Heart left ventricle (tissue), 16 donors: Measurements from ENCODE around the gene CNOT6L. TPM values are rescaled to one million over a fixed set of nuclear protein-coding genes. Genes with fewer than 3 reads are reported as not detected.

Experiments used
- ATAC-seq, 4 donors: fragments of 200-7000 bp; cut with Tn5 transposase; one replicate each; pipeline ENCODE4 v1.9.1; 2020 to 2022; ENCODE audit warnings: moderate library complexity in 4 of 4, mild to moderate bottlenecking in 3 of 4, moderate number of reproducible peaks in 1 of 4
- DNase-seq, 5 donors: peaks; one replicate each; pipeline ENCODE4 v3.0.0-alpha.2; 2020
- H3K27ac ChIP-seq, 12 donors: fragments of 200-600 bp; sonication (generic) in 4 of 12; one replicate each; pipeline versions ENCODE4 v1.5.0 to v1.8.0; 2016 to 2022; ENCODE audit warnings: mild to moderate bottlenecking in 2 of 12
- H3K27me3 ChIP-seq, 9 donors: fragments of 200-600 bp; sonication (generic) in 2 of 9; one replicate each; pipeline versions ENCODE4 v1.5.1 to v1.8.0; 2016 to 2022; ENCODE audit warnings: mild to moderate bottlenecking in 3 of 9
- H3K36me3 ChIP-seq, 9 donors: fragments of 200-600 bp; sonication (generic) in 2 of 9; one replicate each; pipeline versions ENCODE4 v1.5.0 to v1.8.0; 2018 to 2022; ENCODE audit warnings: mild to moderate bottlenecking in 2 of 9
- H3K4me1 ChIP-seq, 12 donors: fragments of 200-600 bp; sonication (generic) in 4 of 12; one replicate each; pipeline versions ENCODE4 v1.5.0 to v1.8.0; 2016 to 2022; ENCODE audit warnings: mild to moderate bottlenecking in 3 of 12
- H3K4me3 ChIP-seq, 12 donors: fragments of 200-600 bp; sonication (generic) in 4 of 12; one replicate each; pipeline versions ENCODE4 v1.5.0 to v1.8.0; 2017 to 2022; ENCODE audit warnings: mild to moderate bottlenecking in 9 of 12, moderate library complexity in 4 of 12
- H3K9me3 ChIP-seq, 12 donors: fragments of 200-600 bp; sonication (generic) in 4 of 12; one replicate each; pipeline versions ENCODE4 v1.5.0 to v1.8.0; 2016 to 2022; ENCODE audit warnings: mild to moderate bottlenecking in 1 of 12
- POLR2A ChIP-seq, 2 donors: fragments of 450-650 bp; IDR thresholded peaks; one replicate each; pipeline ENCODE4 v1.6.1; 2017; ENCODE audit warnings: antibody characterized with exemption in 2 of 2, mild to moderate bottlenecking in 2 of 2, moderate library complexity in 2 of 2
- WGBS, 4 donors: extraction: QIAGEN DNeasy Blood & Tissue Kit in 2 of 4; methylation state at CpG; one replicate each; pipeline versions ENCODE4 v1.1.5 to v1.1.7; 2013 to 2018; 5-methylcytosine and 5-hydroxymethylcytosine counted together
- intact Hi-C, 10 donors: fragments of 100-400 bp; cut with DNase I; formaldehyde crosslinking; loops; one replicate each; pipeline versions ENCODE4 v1.11.1 to v1.14.2; 2022
- polyA plus RNA-seq, 2 donors: library from polyadenylated mRNA; stranded (reverse); fragments of 200-250 nt; gene quantifications; one replicate each; pipeline ENCODE4 v1.2.3, GENCODE V29; 2013
- total RNA-seq, 9 donors: library from RNA; depleted of rRNA in 2 of 9; stranded (reverse); fragments of >200 nt in 2 of 9; fragmentation: NEBNext Ultra II Directional in 3 of 9; extraction: Animal tissue kit (Norgen Biotek cat#: 25700) in 3 of 9; gene quantifications; one replicate each; pipeline versions ENCODE4 v1.1.0 to v1.2.4, GENCODE V29; 2016 to 2023
- TF ChIP-seq, protein P1 (sequence below), 12 donors: fragments of 200-600 bp; sonication (generic) in 4 of 12; IDR thresholded peaks; one replicate each; pipeline versions ENCODE4 v1.5.0 to v1.8.0; 2018 to 2022; ENCODE audit warnings: antibody characterized with exemption in 12 of 12, mild to moderate bottlenecking in 5 of 12
- donor health status: ischemic (EF 13 %, LVEDD 7.1; RV severe dilation, severe dysfunction).
- donor health status: healthy with polysubstance abuse.
- donor health status: DM: no; HTN: yes; CAD: no.
- donor health status: DM: no; HTN: no; CAD: no.
- donor health status: ischemic (EF 25% LVEDD 6.9; RV normal size, moderate dysfunction).
- donor health status: ischemic (EF 25% LVEDD 5.7; RV mildly dilated, moderate dysfunction).
- donor health status: healthy.
- donor health status: DM: yes; HTN: yes; CAD: no.
- donor health status: ischemic (EF 35%, LVEDD 5.7; RV mildly dilated, moderate dysfunction).
- donor health status: nonischemic (EF 11% LVEDD 7.7; RV severe dilation, severe dysfunction).
- donor health status: DM: yes; HTN: yes; CAD: no.
- donor health status: PGD.
- donor health status: ischemic (EF 29% LVEDD 5.4; RV normal size, mild dysfunction).
- donor health status: nonischemic (EF 23%, LVEDD 6.1; RV moderate dilation, normal function).

The CNOT6L gene
- total and polyA plus RNA-seq, 11 donors: 2.2 to 39.2 (median 18.6) TPM

DNA sequence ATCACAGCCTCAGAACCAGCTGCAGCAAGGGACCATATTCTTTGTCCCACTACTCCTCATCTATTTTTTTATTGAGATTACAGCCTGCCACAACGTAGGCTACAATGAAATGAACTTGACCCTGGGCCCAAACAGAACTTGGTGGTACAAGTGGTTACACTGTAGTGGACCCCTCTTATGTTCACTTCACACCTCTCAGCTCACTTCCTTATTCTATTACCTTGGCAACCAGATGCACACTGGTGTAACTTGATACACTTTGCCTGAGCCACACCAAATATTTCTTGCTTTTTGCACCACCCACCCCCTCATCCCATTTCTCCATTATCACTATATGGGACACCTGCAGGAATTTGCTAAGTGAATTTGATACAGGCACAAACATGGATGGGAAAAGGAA, 107.7 kb downstream of the CNOT6L start:
- intact Hi-C loops: no loop called here
- peaks cover 0 to 20% (median 0%) of the 10 kb centered on the region in 9 donors for H3K36me3 ChIP-seq
- no peak overlapping the region for H3K4me3 ChIP-seq
- H3K4me1 ChIP-seq: no peaks in the 10 kb centered on the region
- H3K9me3 ChIP-seq: no peaks in the 10 kb centered on the region
- no peak for ATAC-seq
- no peak overlapping the region for H3K27ac ChIP-seq
- H3K27me3 ChIP-seq: no peaks in the 10 kb centered on the region
- TF ChIP-seq, protein P1, sequence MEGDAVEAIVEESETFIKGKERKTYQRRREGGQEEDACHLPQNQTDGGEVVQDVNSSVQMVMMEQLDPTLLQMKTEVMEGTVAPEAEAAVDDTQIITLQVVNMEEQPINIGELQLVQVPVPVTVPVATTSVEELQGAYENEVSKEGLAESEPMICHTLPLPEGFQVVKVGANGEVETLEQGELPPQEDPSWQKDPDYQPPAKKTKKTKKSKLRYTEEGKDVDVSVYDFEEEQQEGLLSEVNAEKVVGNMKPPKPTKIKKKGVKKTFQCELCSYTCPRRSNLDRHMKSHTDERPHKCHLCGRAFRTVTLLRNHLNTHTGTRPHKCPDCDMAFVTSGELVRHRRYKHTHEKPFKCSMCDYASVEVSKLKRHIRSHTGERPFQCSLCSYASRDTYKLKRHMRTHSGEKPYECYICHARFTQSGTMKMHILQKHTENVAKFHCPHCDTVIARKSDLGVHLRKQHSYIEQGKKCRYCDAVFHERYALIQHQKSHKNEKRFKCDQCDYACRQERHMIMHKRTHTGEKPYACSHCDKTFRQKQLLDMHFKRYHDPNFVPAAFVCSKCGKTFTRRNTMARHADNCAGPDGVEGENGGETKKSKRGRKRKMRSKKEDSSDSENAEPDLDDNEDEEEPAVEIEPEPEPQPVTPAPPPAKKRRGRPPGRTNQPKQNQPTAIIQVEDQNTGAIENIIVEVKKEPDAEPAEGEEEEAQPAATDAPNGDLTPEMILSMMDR (IDR thresholded peaks at IDR 0.05): no peak
- no peak for TF ChIP-seq POLR2A (IDR thresholded peaks at IDR 0.05)
- no peak for DNase-seq
- 65 to 84% (median 76%) methylated on average over 1 of the region's 1 CpG for WGBS, 4 donors

GRCh38 chr4:77710684-77711083, 108.5 kb downstream of the CNOT6L start:
- H3K27me3 ChIP-seq: no peaks in the 10 kb centered on the region
- 93 to 100% (median 97%) methylated on average over 1 of the region's 1 CpG for WGBS, 4 donors
- ATAC-seq (no peak), DNase-seq (no peak)
- intact Hi-C loops: no loop called here
- no peaks in the 10 kb centered on the region for H3K4me1 ChIP-seq
- H3K36me3 ChIP-seq: peaks cover 0 to 20% (median 0%) of the 10 kb centered on the region in 9 donors
- no peak overlapping the region for H3K27ac ChIP-seq
- TF ChIP-seq POLR2A (IDR thresholded peaks at IDR 0.05): no peak
- TF ChIP-seq, protein P1 (IDR thresholded peaks at IDR 0.05): no peak
- H3K9me3 ChIP-seq: no peaks in the 10 kb centered on the region
- H3K4me3 ChIP-seq: no peak overlapping the region

GRCh38 chr4:77710059-77710458, 109.1 kb downstream of the CNOT6L start:
- ATAC-seq: no peak
- WGBS, 4 donors: 83 to 96% (median 91%) methylated on average over 1 of the region's 1 CpG
- H3K9me3 ChIP-seq: no peaks in the 10 kb centered on the region
- TF ChIP-seq, protein P1 (IDR thresholded peaks at IDR 0.05): no peak
- TF ChIP-seq POLR2A (IDR thresholded peaks at IDR 0.05): no peak
- intact Hi-C loops: no loop called here
- H3K36me3 ChIP-seq: peaks cover 0 to 20% (median 0%) of the 10 kb centered on the region in 9 donors
- no peak for DNase-seq
- no peak overlapping the region for H3K4me3 ChIP-seq
- H3K4me1 ChIP-seq: no peaks in the 10 kb centered on the region
- no peaks in the 10 kb centered on the region for H3K27me3 ChIP-seq
- no peak overlapping the region for H3K27ac ChIP-seq

GRCh38 chr4:77706717-77707116, 112.5 kb downstream of the CNOT6L start:
- WGBS, 4 donors: 65 to 71% (median 66%) methylated on average over 4 of the region's 4 CpGs
- no peak for ATAC-seq

More at GRCh38 chr4:77706717-77707116, 112.5 kb downstream of the CNOT6L start:
- Histone ChIP-seq H3K9me3 (no peaks in the 10 kb centered on the region), H3K4me1 (no peaks in the 10 kb centered on the region), H3K27me3 (no peaks in the 10 kb centered on the region), H3K4me3 (no peak overlapping the region), H3K27ac (no peak overlapping the region), H3K36me3 (no peaks in the 10 kb centered on the region)
- TF ChIP-seq, protein P1 (IDR thresholded peaks at IDR 0.05): no peak
- TF ChIP-seq POLR2A (IDR thresholded peaks at IDR 0.05): no peak
- no peak for DNase-seq
- intact Hi-C loops: no loop called here
